NCI-H345 treated with DMSO at 0.1 percent for 48 hours (cell line): ENCODE measurements around the gene BACH2.
"Not testable (repeated sequence)": the region's sequence is repeated elsewhere in the genome, so short reads cannot be mapped to it uniquely, and the experiment has no call there.

ENCODE experiments used
- DNase-seq: peaks from one replicate; lab custom pipeline; 2025; ENCODE audit not compliant: unreplicated experiment; lab: John Stamatoyannopoulos, UW

The BACH2 gene

DNA sequence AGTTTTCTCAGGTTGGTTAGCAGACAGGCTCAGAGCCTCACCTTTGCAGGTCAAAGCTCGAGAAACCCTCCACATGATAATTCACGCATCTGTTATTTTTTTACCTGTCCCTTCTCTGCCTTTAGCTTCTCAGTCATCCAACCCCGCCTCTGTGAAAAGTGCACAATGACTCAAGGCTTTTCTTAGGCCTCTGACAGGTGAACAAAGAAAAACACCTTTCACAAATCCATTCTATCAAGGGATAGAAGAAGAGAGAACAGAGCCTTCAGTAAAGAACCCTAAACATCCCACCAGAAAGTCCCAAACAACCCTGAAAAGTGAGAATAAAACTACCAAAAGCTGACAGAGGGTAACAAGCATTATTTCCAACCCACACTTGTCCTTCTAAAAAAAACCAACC is 224.1 kb downstream of the BACH2 start:
- DNase-seq, result no peak

DNA sequence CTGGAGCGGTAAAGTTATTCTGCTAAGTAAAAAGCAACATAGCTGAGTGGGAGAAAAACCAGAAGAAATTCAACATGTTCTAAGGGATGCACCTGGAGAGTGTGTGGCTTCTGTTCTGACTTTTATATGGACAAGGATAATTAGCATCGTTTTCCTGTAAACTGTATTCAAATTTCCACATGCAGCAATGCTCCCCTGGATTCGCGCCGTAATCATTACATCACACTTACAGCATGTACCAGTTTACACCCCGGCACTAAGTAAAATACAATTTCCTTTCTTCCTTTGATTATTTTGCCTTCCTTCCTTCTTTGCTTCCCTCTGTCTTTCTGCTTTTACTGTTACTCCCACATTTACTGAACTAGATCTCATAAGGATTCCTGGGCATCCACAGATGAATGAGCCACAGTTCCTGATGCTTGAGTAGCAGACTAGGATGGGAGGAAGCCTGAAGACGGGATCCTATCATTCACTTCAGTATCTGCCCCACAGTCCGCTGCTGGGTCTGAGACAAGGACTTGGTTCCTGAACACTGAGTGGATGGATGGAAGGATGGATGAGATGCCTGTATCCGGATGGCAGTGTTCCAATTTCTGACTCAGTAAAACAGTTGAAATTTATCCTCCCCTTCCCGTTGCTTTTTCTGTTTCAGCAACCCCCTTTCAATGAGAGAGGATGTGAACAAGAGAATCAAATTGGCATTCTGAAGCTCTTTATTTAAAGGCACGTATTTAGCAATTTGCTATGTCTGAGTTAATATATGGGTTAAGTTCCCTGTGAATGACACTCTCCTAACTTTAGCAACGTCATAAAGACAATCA is 227.7 kb downstream of the BACH2 start:
- DNase-seq, result no peak

DNA sequence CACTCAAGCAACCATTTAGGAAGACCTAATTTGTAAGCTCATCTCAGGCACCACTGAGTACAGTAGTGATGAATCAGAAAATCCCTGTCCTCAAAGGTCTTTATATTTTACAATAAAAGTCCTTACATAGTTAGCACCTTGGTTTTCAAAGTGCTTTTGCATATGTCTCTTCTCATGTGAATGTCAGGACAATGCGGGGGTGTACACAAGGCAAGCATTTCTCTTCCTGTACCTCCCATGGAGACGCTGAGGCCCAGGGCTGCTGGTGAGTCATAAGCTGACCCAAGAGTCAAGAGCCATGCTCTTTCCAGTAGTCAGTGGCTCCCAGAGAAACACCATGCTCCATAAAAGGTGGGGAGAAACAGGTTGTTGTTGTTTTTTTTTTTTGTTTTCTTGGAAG is 228.4 kb downstream of the BACH2 start:
- DNase-seq, result no peak

DNA sequence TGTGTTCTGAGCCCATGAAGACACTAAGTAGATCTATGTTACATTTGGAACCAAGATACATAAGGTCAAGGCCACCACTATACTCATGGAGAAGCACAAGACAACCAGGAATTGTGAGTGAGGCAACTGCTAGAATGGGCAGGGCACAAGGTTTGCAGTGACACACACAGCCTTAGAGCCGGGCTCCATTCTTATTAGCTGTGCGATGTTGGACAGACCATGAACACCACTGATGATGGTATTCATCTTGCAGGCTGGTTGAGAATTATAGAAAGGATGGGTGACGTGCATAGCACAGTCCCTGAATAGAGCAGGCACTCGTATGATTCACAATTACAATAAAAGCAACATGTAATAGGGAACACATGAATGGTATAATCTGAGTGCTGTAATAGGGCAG is 229.9 kb downstream of the BACH2 start:
- DNase-seq, result no peak

DNA sequence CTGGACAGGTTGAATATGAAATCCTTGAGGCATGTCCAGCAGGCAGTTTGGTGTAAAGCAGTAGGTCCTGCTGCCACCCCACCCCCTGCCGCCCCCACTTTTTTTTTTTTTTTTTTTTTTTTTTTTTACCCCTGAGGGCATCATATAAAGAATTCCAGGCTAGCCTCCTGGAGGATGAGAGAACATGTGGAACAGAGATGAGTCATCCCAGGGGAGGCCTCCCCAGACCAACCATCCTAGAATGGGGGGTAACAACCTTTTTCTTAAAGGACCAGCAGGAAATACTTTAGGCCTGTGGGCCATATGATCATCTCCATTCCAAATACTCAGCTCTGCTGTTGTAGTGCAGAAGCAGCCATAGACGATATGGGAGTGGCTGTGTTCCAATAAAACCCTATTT is 231.5 kb downstream of the BACH2 start:
- DNase-seq, result no peak

DNA sequence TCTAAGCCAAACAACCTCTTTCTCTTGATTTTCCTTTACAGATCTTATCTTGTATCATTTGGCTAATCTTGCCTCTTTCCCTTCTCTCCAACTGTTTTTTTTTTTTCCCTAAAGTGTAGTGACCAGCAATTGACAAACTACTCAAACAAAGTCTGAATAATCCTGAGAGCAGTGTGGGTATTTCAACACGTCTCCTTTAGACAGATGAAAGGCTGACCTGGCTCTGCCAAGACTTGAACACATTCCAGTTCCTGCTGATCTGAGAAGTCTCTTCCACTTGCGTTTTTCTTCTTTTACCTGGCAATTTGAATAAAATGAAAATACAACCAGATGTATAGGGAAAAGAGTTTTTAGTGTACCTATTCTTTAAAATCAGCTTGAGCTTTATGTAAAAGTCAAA is 234.0 kb downstream of the BACH2 start:
- no peak for DNase-seq

DNA sequence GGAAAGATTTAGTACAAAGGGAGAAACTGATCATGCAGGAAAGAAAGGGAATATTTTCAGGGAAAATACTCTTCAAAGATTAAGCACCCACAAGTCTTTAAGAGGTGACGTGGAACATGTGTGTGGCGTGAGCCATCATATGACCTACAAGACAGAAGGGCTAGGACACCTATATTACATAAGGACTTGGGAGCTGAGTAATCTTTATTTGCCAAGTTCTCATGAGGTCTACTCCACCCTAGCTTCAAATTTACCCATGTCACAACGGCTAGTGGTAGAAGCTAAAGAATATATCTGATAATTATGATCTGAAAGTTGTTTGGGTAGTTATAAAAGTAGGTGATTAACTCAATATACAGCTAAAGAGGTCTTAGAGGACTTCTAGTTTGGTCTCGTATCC is 234.6 kb downstream of the BACH2 start:
- DNase-seq, result no peak

DNA sequence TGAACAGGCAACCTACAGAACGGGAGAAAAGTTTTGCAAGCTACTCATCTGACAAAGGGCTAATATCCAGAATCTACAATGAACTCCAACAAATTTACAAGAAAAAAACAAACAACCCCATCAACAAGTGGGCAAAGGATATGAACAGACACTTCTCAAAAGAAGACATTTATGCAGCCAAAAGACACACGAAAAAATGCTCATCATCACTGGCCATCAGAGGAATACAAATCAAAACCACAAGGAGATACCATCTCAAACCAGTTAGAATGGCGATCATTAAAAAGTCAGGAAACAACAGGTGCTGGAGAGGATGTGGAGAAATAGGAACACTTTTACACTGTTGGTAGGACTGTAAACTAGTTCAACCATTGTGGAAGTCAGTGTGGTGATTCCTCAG is 237.5 kb downstream of the BACH2 start:
- not testable (repeated sequence) for DNase-seq

DNA sequence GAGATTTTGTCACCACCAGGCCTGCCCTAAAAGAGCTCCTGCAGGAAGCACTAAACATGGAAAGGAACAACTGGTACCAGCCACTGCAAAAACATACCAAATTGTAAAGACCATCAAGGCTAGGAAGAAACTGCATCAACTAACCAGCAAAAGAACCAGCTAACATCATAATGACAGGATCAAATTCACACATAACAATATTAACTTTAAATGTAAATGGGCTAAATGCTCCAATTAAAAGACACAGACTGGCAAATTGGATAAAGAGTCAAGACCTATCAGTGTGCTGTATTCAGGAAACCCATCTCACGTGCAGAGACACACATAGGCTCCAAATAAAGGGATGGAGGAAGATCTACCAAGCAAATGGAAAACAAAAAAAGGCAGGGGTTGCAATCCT is 240.7 kb downstream of the BACH2 start:
- DNase-seq, result not testable (repeated sequence)

DNA sequence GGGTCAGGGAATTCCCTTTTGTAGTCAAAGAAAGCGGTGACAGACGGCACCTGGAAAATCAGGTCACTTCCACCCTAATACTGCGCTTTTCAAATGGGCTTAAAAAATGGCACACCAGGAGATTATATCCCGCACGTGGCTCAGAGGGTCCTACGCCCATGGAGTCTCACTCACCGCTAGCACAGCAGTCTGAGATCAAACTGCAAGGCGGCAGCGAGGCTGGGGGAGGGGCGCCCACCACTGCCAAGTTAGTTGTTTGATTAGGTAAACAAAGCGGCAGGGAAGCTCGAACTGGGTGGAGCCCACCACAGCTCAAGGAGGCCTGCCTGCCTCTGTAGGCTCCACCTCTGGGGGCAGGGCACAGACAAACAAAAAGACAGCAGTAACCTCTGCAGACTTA is 242.4 kb downstream of the BACH2 start:
- DNase-seq, result not testable (repeated sequence)

DNA sequence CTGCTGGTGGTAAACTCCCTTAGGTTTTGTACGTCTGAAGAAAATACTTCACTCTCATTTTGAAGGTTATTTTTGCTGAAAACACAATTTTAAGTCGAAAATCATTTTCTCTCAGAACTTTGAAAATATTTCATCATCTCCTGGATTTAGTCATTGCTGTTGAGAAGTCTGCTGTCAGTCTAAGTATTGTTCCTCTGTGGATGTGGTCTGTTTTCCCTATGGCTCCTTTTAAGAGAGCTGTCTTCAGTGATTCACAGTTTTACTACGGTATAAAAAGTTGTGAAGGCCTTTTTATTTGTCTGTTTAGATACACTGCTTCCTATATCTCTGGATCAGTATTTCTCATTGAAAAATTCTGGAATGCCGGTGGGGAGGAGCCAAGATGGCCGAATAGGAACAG is 243.0 kb downstream of the BACH2 start:
- no peak for DNase-seq

DNA sequence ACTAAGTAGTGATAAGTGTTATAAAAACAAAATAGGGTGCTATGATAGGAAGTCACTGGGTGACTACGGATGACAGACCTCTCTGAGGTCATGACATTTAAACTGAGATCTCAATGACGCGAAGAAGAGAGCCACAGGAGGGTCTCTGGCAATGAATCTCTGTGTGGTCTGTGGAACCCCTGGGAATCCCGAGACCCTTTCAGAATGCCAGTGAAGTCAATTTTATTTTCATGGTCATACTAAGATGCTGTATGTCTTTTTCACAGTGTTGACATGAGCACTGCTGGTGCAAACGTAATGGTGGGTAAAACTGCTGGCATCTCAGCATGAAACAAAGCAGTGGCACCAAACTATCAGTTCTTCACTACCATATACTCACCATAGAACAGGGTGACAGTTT is 247.3 kb downstream of the BACH2 start:
- DNase-seq, result no peak

DNA sequence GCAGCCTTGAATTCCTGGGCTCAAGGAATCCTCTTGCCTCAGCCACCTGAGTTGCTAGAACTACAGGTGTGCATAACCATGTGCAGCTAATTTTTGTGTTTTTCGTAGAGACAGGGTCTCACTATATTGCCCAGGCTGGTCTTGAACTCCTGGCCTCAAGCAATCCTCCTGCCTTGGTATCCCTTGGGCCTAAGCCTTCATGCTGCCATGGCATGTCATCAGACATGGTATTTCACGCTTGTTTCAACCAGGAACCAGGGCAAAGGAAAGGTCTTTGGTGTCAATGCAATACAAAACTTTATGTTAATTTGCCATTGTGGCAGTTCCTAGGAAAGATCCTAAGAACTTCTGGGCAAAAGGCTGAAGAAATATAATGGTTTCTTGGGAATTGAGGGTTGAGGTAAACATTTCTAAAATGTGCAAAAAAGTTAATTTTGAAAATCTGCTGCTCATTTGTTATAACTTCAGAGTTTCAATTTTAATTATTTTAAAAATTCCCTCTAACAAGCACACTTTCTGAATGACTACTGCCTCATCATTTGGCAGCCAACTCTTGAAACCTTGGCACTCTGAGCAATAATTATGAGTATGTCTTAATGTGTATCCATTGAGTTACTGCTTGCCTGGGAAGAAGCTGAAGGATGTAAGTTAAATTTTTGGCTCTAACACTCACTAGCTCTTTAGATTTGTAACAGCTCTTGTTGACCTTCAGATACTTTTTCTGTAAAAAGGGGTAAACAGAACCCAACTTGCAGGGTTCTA is 248.3 kb downstream of the BACH2 start:
- DNase-seq, result no peak

DNA sequence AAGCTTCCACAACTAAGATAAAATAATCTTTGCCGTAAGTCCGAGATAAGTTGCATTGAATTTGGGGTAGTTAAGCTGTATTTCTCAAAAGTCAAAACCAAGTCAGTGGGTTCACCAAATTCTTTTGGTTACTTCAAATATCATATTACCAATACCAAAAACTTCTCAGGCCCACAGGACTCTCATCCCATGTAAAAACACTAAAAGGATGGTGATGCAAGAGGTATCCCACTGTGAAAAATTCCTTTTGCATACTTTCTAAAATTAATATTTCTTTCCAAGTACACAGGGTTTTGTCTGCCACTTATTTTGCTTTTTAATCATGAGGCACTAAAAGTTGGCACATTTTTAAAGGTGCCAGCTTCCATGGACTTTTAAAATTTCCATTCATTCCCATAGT is 251.1 kb downstream of the BACH2 start:
- DNase-seq, result no peak

DNA sequence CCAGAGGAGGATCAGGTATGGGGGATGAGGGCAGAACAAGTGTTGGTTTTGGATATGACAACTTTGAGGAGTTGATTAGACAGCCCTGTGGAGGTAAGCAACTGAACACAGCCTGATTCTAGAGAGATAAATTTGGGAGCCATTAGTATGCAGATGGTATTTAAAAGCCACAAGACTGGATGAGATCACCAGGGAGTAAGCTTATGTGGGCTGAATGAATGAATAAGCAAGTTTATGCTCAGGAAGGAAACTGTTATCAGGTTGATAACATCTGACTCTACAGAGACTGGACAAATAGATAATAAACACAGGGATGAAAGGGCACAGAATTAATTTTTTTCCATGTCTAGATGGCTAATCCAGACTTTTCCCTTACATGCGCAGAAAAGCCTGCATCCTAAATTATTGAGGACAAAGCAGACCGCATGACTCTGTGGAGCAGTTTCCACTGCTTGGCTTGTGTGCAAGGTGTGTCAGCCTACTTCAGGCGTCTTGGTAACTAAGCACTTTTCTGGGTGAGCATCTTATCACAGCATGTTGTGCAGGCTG is 251.7 kb downstream of the BACH2 start:
- no peak for DNase-seq

DNA sequence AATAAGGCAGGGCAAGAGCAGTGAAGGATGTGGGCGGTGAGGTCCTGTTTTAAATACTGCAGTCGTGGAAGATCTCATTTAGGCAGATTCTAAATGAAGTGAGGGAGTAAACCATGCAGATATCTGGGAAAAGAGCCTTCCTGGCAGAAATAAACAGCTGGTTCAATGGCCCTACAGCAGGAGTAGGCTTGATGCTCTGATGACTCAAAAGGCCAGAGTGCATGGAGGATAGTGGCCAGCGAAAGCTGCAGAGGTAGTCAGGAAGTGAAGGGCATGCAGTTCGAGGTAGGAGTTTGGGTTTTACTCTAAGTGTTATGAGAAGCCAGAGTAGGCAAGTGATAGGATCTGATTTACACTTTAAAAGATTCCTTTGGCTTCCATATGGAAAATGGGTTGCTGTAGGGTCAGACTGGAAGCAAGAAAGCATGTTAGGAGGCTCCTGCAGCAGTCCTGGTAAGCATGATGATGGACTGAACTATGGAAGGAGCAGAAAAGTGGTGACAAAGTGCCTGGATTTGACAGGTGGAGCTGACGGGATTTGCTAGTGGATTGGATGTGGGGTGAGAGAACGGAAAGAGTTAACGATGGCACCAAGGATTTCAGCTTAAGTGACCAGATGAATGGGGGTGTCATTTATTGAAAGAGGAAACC is 252.3 kb downstream of the BACH2 start:
- no peak for DNase-seq

DNA sequence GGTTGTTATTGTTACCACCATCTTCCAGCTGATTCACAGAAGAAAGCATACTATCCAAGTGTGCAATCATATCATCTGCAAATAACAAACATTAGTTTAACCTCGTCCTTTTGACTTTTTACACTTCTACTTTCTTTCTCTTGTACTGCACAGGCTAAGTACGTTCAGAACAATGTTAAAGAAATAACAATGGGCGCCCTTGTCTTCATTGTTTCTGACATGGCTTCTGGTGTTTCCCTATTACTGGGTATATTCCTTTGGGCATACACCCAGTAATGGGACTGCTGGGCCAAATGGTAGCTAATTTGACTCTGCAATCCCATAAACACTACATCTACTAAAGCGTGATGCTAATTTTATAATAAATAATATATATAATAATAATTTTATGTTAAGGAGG is 255.7 kb downstream of the BACH2 start:
- no peak for DNase-seq

DNA sequence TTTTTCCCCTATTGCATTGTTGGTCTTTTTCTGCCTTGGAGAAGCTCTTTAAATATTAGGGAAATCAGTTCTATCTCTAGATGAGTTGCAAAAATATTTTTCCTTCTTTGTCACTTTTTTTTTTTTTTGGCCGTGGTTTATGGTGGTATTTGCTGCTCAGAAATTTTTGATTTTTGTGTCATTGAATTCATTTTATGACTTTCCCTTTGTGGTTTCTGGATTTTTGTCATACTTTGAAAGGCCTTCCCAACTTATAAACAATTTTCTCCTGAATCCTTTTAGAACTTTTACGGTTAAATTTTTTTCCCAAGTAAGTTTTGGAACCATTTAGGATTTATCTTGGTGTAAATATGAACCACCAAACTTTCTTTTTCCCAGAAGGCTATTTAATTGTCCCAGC is 256.7 kb downstream of the BACH2 start:
- DNase-seq, result no peak

DNA sequence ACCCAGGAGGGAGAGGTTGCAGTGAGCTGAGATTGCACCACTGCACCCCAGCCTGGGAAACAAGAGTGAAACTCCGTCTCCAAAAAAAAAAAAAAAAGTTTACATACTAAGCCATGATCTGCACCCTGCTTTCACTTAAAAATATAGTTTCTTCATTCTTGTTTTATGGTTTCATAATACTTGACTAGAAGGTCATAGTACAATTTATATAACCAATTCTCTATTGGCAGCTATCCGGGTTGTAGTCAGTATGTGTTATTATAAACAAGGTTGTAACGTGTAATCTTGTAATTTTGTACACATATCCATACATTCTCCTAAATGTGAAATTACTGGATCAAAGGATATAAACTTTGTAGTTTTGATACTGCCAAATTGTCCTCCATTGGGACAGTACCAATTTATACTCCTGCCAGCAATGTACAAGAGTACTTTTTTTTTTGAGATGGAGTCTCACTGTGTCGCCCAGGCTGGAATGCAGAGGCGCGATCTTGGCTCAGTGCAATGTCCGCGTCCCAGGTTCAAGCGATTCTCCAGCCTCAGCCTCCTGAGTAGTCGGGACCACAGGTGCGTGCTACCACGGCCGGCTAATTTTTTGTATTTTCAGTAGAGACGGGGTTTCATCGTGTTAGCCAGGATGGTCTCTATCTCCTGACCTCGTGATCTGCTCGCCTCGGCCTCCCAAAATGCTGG is 257.5 kb downstream of the BACH2 start:
- no peak for DNase-seq

DNA sequence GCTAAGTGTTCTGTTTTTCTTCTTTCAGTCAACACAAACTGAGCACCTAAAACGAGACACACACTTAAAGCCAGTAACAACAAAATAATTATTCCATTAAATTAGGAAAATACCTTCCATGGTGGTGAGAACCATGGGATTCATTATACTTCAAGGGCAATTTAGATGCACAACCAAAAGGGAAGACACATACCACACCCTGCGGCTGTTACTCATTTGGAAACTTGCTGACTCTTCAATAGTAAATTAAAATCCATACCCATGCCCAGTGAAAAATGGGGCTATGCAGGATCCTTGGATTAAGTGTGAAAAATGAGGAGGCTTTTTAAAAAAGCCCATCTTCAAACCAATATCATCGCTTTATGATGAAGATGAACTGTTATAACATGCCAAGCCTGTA is 259.7 kb downstream of the BACH2 start:
- no peak for DNase-seq

DNA sequence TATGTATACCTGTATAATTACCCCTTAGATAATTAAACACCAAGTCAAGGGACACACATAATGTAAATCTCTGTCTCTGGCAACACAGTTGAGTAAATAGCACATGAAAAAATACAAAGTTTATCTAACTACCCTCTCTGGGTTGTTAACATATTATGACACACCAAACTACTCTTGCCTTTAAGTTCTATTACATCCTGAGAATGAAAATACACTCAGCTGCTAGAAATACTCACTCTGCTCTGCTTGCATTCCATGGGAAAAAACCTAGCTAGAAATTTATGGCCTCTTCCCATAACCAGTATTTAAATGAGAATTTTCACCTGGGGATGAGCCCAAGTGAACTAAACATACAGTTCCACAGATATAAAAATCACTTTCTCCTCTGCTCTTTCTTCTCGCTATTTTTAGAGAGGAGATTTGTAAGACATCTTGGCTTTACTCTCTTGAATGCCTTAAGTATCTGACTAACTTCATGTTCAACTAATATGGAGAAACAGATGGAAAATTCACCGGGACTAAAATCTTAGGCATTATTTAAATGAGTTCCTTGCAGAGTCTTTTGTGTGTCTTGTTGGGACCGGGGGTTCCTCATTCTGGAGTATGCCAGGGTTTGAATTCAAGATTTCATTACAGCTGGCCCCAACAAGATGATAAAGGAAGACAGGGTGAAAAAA is 261.5 kb downstream of the BACH2 start:
- DNase-seq, result no peak
